ENCODE results near the gene ACVRL1.

The ACVRL1 gene

DNA sequence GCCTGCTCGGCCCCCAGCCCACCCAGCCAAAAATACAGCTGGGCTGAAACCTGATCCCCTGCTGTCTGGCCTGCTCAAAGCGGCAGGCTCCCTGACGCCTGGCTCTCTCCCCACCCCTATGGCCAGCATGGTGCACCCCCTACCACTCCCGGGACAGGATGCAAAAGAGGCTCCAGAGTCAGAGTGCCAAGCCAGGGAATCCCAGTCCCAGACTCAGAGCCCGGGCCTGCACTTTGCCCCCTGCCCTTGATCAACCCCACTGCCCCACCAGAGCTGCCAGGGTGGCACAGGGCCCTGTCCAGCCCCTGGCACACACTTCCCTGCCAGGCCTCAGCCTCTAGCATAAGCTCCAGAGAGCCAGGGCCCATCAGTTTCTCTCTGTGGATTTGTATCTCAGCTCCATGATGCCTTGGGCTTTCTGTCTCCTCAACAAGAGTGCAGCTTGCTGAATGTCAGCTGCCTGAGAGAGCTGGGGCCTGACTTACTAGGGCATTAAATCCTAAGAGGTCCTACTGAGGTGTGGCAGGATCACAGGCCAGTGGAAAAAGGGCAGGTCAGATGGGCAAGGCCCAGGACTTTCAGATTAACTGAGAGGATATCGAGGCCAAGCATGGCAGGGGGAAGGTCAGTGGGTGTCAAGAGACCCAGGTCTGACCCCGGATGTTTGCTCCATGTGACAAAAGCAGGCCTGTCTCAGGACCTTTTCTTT lies 13.9 kb downstream of the ACVRL1 start:
- TF ChIP-seq, protein P1, sequence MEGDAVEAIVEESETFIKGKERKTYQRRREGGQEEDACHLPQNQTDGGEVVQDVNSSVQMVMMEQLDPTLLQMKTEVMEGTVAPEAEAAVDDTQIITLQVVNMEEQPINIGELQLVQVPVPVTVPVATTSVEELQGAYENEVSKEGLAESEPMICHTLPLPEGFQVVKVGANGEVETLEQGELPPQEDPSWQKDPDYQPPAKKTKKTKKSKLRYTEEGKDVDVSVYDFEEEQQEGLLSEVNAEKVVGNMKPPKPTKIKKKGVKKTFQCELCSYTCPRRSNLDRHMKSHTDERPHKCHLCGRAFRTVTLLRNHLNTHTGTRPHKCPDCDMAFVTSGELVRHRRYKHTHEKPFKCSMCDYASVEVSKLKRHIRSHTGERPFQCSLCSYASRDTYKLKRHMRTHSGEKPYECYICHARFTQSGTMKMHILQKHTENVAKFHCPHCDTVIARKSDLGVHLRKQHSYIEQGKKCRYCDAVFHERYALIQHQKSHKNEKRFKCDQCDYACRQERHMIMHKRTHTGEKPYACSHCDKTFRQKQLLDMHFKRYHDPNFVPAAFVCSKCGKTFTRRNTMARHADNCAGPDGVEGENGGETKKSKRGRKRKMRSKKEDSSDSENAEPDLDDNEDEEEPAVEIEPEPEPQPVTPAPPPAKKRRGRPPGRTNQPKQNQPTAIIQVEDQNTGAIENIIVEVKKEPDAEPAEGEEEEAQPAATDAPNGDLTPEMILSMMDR (IDR thresholded peaks at IDR 0.05; ENCODE audit: extremely low read depth, missing control alignments), result no peak
- DNase-seq (ENCODE audit: low spot score), result no peak

DNA sequence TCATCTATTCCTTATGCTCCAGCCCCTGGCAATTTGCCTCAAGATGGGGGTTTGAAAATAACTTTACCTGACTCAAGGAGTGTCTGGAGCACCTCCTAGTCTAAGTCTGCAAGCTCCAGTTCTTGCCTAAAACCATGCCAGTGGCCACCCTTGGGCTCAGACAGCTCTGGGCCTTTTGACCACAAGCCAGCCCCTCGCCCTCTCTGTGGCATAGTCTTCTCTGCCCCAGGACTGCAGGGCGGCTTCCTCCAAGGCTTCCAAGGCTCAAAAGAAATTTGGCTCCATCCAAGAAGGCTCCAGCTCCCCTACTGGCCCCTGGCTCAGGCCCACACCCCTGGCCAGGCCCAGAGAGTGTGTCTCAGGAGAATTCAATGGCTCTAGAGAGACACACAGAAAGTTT lies 14.8 kb downstream of the ACVRL1 start:
- DNase-seq (ENCODE audit: low spot score), result no peak
- TF ChIP-seq, protein P1 (IDR thresholded peaks at IDR 0.05; ENCODE audit: extremely low read depth, missing control alignments), result no peak

DNA sequence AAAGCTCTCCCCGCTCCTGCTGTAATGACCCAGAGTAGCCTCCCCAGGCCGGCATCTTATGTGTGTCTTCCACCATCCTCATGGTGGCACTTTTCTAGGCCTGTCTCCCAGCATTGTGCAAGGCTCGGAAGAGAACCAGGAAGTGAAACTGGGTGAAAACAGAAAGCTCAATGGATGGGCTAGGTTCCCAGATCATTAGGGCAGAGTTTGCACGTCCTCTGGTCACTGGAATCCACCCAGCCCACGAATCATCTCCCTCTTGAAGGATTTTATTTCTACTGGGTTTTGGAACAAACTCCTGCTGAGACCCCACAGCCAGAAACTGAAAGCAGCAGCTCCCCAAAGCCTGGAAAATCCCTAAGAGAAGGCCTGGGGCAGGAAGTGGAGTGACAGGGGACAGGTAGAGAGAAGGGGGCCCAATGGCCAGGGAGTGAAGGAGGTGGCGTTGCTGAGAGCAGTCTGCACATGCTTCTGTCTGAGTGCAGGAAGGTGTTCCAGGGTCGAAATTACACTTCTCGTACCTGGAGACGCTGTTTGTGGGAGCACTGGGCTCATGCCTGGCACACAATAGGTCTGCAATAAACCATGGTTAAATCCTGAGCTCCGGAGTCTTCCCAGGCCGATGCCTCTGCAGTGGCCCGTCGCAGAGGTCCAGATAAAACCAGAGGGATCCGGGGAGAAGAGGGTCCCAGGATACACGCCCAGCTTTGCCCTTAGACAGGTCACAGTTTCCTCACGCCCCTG lies 15.6 kb downstream of the ACVRL1 start:
- TF ChIP-seq, protein P1 (IDR thresholded peaks at IDR 0.05; ENCODE audit: extremely low read depth, missing control alignments), result no peak
- DNase-seq (ENCODE audit: low spot score), result no peak

DNA sequence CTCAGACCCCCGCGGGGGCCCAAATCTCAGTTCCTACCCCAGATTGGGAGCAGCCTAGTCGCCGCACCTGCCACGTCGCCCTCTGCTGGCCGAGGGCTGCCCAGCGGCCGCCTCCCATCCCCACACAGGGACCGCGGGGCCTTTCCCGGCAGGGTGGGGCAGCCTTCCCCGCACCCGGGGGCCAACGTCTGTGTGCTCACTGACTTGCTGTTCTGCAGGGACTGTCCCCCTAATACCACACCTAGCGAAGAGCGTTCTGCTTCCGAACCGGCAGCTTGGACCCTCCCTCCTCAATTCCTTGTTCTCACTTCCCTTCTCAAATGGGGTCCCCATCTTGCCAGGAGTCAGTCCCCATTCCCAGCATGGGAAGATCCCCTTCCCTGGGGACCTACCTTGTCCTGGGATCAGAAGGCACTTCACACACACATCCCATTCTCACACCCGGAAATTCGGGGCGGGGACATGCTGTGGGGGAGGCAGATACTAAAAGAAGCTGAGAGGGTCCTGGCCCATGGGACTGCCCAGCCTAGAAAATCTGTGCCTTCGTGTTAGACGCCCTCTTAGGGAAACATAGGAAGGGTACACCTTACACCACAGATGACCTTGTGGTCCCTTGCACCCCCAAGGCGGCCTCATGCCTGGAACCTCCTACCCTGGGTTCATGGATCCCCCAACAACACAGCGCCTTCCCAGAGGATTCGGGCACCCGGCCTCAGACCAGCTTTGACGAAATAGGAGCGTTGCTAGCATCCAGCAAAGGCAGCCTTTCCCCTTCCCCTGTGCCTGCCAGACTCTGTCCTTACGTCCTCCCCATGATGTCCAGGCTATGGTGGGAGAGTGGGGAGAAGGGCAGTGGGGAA lies 16.4 kb downstream of the ACVRL1 start:
- TF ChIP-seq, protein P1 (IDR thresholded peaks at IDR 0.05; ENCODE audit: extremely low read depth, missing control alignments), result peak; percentile 94
- DNase-seq (ENCODE audit: low spot score), result peak; percentile 67

DNA sequence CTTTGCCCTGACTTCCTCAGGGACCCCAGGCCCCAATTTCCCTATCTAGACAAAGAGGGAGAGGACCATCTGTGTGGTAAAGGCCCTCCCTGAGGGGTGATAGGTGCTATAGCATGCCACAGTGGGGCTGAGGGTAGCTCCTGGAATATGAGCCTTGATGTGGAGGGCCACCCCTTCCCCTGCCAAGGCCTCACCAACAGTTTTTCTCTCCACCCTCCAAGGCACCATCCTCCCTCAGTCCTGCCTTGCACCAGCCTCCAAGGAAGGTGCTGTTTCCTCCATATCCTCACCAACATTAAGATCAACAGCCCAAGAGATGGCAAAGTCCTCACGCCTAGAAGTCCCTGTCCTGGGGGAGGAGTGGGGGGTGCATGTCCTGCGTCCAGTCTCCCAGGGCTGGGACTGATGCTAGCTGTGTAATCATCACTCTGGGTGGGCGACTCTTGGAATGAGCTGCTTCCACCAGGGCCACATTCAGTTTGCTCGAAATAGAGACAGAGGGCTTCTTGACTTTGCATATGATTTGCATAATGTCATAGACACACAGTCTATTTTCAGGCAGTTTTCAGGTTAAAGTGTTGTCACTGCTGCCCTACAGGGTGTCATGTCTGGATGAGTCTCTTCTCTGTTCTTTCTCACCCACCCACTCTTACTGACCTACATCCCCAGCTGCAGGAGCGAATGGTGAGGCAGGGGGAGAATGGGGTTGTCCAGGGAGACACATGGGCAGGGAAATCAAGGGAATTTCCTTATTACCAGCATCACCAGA lies 17.4 kb downstream of the ACVRL1 start:
- DNase-seq (ENCODE audit: low spot score), result peak; percentile 54
- TF ChIP-seq, protein P1 (IDR thresholded peaks at IDR 0.05; ENCODE audit: extremely low read depth, missing control alignments), result no peak

DNA sequence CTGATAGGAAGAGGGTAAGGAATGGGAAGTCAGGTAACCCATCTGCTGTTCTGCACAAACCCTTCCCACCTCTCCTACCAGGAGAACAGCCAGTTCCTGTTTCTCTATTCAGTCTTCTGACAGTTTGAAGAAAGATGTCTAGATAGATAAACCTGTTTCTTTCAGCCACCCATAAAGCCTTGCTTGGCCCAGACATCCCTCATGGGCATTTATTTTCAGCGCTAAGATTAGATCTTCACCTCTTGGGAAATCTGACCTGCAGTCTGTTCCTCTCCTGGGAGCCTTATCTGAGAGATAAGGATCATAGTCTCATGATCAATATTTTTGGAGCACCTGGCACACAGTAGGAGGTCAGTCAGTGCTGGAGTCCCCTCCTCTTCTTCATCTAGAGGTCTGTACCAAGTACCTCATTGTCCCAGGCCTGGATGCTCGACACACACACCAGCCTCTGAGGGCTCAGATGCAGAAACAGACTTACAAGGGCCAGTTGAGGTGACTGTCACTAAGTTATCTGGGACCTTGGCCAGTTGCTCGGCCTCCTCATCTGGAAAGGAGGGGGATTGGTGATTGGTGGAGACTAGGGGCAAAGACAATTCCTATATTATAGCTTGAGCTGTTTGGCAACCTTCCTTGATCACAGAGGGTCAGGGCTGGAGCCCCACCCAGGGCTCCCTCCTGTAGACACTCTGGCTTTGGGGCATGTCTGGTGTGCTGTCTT lies 18.2 kb downstream of the ACVRL1 start:
- TF ChIP-seq, protein P1 (IDR thresholded peaks at IDR 0.05; ENCODE audit: extremely low read depth, missing control alignments), result no peak
- DNase-seq (ENCODE audit: low spot score), result no peak
